H1 (cell line): ENCODE results near the gene DHRS7C.

Source experiments
- ATF2 ChIP-seq: IDR thresholded peaks from 2 replicates; pipeline ENCODE4 v1.6.1; 2012; ENCODE audit warnings: low read length, inconsistent platforms
- BRCA1 ChIP-seq: IDR thresholded peaks from 2 replicates; pipeline ENCODE4 v1.6.1; 2012; ENCODE audit warnings: low read depth, low read length, improper control_type of control experiment
- CEBPB ChIP-seq: IDR thresholded peaks from 2 replicates; pipeline ENCODE4 v1.6.1; 2012; ENCODE audit warnings: low read depth, low read length
- CHD1 ChIP-seq: IDR thresholded peaks from 2 replicates; pipeline ENCODE4 v1.6.1; 2012; ENCODE audit warnings: low read depth, low read length, improper control_type of control experiment
- CHD7 ChIP-seq: fragments of 300-600 bp; sonication (generic); IDR thresholded peaks from 2 replicates; pipeline ENCODE4 v1.7.1; 2012; ENCODE audit warnings: low read length, moderate library complexity, mild to moderate bottlenecking, inconsistent platforms; ENCODE audit not compliant: insufficient replicate concordance
- CREB1 ChIP-seq: IDR thresholded peaks from 2 replicates; pipeline ENCODE4 v1.6.1; 2012; ENCODE audit warnings: inconsistent platforms
- CTCF ChIP-seq, 3 experiments: IDR thresholded peaks; 1 replicate in 2 of 3; 2 replicates in 1 of 3; pipeline versions ENCODE4 v1.5.1 to v1.6.1; 2011; ENCODE audit warnings: low read length in 3 of 3, mild to moderate bottlenecking in 3 of 3, inconsistent platforms in 2 of 3, low read depth in 1 of 3, moderate library complexity in 1 of 3; ENCODE audit not compliant: insufficient read depth in 1 of 3; ENCODE audit errors: control extremely low read depth in 1 of 3
- GABPA ChIP-seq: IDR thresholded peaks from 2 replicates; pipeline ENCODE4 v1.6.1; 2011; ENCODE audit warnings: mild to moderate bottlenecking, low read length, moderate library complexity, borderline replicate concordance; ENCODE audit not compliant: insufficient read depth
- GTF2F1 ChIP-seq: IDR thresholded peaks from 2 replicates; pipeline ENCODE4 v1.6.1; 2012; ENCODE audit warnings: low read depth, low read length, improper control_type of control experiment, borderline replicate concordance
- NRF1 ChIP-seq: IDR thresholded peaks from 2 replicates; pipeline ENCODE4 v1.6.1; 2011; ENCODE audit warnings: mild to moderate bottlenecking, low read depth, low read length, improper control_type of control experiment
- SRF ChIP-seq: IDR thresholded peaks from 2 replicates; pipeline ENCODE4 v1.6.1; 2011; ENCODE audit warnings: mild to moderate bottlenecking, low read depth, low read length, moderate library complexity
- TAF1 ChIP-seq: IDR thresholded peaks from 2 replicates; pipeline ENCODE4 v1.6.1; 2011; ENCODE audit warnings: mild to moderate bottlenecking, low read depth, low read length

GRCh38 chr17:9813166-9813565 is 21.8 kb upstream of the DHRS7C start:
- TF ChIP-seq CEBPB, result no peak
- no peak for TF ChIP-seq CTCF (IDR thresholded peaks at IDR 0.05; ENCODE audit: control extremely low read depth in 1 of 3, insufficient read depth in 1 of 3, low read depth in 1 of 3, low read length in 3 of 3)
- no peak for TF ChIP-seq NRF1
- no peak for TF ChIP-seq SRF
- no peak for TF ChIP-seq TAF1
- no peak for TF ChIP-seq CHD7
- TF ChIP-seq BRCA1, result no peak
- TF ChIP-seq GTF2F1, result no peak
- no peak for TF ChIP-seq CHD1
- TF ChIP-seq ATF2, result no peak
- no peak for TF ChIP-seq GABPA
- TF ChIP-seq CREB1, result no peak
